ENCODE measurements around the gene ACP6.

Gene ACP6

GRCh38 chr1:147624529-147624928 is 45.8 kb downstream of the ACP6 start:
- ATAC-seq: no peak
- TF ChIP-seq CSDC2 (CRISPR knock-in tag; IDR thresholded peaks at IDR 0.05) (no peak), GLIS3 (CRISPR knock-in tag; IDR thresholded peaks at IDR 0.05) (no peak), OSR1 (CRISPR knock-in tag; IDR thresholded peaks at IDR 0.05) (no peak), ZC3H10 (CRISPR knock-in tag; IDR thresholded peaks at IDR 0.05) (no peak), ARNTL (CRISPR knock-in tag; IDR thresholded peaks at IDR 0.05; ENCODE audit: borderline replicate concordance, low read depth) (no peak), PPARA (CRISPR knock-in tag; IDR thresholded peaks at IDR 0.05; ENCODE audit: borderline replicate concordance) (no peak)

- TF ChIP-seq ZFP30 (CRISPR knock-in tag; IDR thresholded peaks at IDR 0.05) (no peak), OSR1 (CRISPR knock-in tag; IDR thresholded peaks at IDR 0.05) (no peak), PPARA (CRISPR knock-in tag; IDR thresholded peaks at IDR 0.05; ENCODE audit: borderline replicate concordance) (no peak), ZNF8 (CRISPR knock-in tag; IDR thresholded peaks at IDR 0.05) (no peak), ESRRG (CRISPR knock-in tag; IDR thresholded peaks at IDR 0.05) (no peak), PATZ1 (CRISPR knock-in tag; IDR thresholded peaks at IDR 0.05; ENCODE audit: borderline replicate concordance) (no peak), ARNTL (CRISPR knock-in tag; IDR thresholded peaks at IDR 0.05; ENCODE audit: borderline replicate concordance, low read depth) (no peak), CSRNP3 (CRISPR knock-in tag; IDR thresholded peaks at IDR 0.05) (no peak), TSHZ2 (CRISPR knock-in tag; IDR thresholded peaks at IDR 0.05) (no peak), TOX (CRISPR knock-in tag; IDR thresholded peaks at IDR 0.05; ENCODE audit: borderline replicate concordance) (no peak)
- TF ChIP-seq, protein P1, sequence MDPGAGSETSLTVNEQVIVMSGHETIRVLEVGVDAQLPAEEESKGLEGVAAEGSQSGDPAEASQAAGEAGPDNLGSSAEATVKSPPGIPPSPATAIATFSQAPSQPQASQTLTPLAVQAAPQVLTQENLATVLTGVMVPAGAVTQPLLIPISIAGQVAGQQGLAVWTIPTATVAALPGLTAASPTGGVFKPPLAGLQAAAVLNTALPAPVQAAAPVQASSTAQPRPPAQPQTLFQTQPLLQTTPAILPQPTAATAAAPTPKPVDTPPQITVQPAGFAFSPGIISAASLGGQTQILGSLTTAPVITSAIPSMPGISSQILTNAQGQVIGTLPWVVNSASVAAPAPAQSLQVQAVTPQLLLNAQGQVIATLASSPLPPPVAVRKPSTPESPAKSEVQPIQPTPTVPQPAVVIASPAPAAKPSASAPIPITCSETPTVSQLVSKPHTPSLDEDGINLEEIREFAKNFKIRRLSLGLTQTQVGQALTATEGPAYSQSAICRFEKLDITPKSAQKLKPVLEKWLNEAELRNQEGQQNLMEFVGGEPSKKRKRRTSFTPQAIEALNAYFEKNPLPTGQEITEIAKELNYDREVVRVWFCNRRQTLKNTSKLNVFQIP (CRISPR knock-in tag; IDR thresholded peaks at IDR 0.05; ENCODE audit: borderline replicate concordance, low read depth): no peak
- no peak for ATAC-seq
Observed at GRCh38 chr1:147624011-147624410, 46.3 kb downstream of the ACP6 start.

DNA sequence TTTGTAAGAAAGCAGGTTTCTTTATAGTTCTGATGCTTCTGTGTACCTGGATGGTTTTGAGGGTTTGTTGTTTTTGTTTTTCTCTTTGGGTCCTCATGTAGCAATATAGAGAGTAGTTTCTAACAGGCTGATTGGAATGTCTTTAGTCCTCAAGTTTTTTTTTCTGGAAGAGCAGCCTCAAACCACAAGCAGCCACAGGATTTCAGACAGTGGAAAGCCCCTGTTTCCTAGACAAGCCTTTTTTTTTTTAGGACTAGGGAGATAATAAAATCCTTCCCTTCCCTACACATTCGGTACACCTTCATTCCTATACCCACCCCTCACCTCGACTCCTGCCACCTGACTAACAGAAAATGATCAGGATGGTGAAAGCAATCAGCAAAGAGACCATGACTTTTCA is 47.6 kb downstream of the ACP6 start:
- no peak for ATAC-seq
- TF ChIP-seq ISL1 (CRISPR knock-in tag; IDR thresholded peaks at IDR 0.05) (no peak), CSRNP3 (CRISPR knock-in tag; IDR thresholded peaks at IDR 0.05) (no peak), ZNF565 (CRISPR knock-in tag; conservative IDR thresholded peaks at IDR 0.05; ENCODE audit: low read depth) (no peak), ESRRG (CRISPR knock-in tag; IDR thresholded peaks at IDR 0.05) (no peak), CSDC2 (CRISPR knock-in tag; IDR thresholded peaks at IDR 0.05) (no peak), ZC3H10 (CRISPR knock-in tag; IDR thresholded peaks at IDR 0.05) (no peak), ZFP30 (CRISPR knock-in tag; IDR thresholded peaks at IDR 0.05) (no peak), SNAI2 (CRISPR knock-in tag; IDR thresholded peaks at IDR 0.05) (no peak), TSHZ2 (CRISPR knock-in tag; IDR thresholded peaks at IDR 0.05) (no peak), ZNF70 (CRISPR knock-in tag; IDR thresholded peaks at IDR 0.05) (no peak), ARNTL (CRISPR knock-in tag; IDR thresholded peaks at IDR 0.05; ENCODE audit: borderline replicate concordance, low read depth) (no peak), ZNF8 (CRISPR knock-in tag; IDR thresholded peaks at IDR 0.05) (no peak)
- TF ChIP-seq, protein P1 (CRISPR knock-in tag; IDR thresholded peaks at IDR 0.05; ENCODE audit: borderline replicate concordance, low read depth): no peak
- TF ChIP-seq, protein P2, sequence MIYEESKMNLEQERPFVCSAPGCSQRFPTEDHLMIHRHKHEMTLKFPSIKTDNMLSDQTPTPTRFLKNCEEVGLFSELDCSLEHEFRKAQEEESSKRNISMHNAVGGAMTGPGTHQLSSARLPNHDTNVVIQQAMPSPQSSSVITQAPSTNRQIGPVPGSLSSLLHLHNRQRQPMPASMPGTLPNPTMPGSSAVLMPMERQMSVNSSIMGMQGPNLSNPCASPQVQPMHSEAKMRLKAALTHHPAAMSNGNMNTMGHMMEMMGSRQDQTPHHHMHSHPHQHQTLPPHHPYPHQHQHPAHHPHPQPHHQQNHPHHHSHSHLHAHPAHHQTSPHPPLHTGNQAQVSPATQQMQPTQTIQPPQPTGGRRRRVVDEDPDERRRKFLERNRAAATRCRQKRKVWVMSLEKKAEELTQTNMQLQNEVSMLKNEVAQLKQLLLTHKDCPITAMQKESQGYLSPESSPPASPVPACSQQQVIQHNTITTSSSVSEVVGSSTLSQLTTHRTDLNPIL (CRISPR knock-in tag; IDR thresholded peaks at IDR 0.05; ENCODE audit: low read depth): no peak

Data from SK-N-SH treated with all-trans-retinoic acid at 6 μM for 48 hours (cell line).